GM23338 (cell line): ENCODE results near the gene ZNF282. TPM values are rescaled to one million over a fixed set of nuclear protein-coding genes. Genes with fewer than 3 reads are reported as not detected.
"Not testable (repeated sequence)": the region's sequence is repeated elsewhere in the genome, so short reads cannot be mapped to it uniquely, and the experiment has no call there.

Experiments
- ATAC-seq: fragments of 200-7000 bp; cut with Tn5 transposase; 3 replicates; pipeline ENCODE4 v1.9.1; 2020
- DNase-seq: peaks from one replicate; pipeline ENCODE4 v3.0.0-alpha.2; 2015; ENCODE audit warnings: low spot score
- H2AFZ ChIP-seq: fragments of 200-600 bp; sonication (generic); 2 replicates; pipeline ENCODE4 v1.8.0; 2016; ENCODE audit warnings: antibody characterized with exemption, mild to moderate bottlenecking, moderate library complexity
- H3F3A ChIP-seq: fragments of 200-600 bp; sonication (generic); replicated peaks from 2 replicates; pipeline ENCODE4 v1.8.0; 2017; ENCODE audit warnings: antibody characterized with exemption, mixed run types, low read depth
- H3K27ac ChIP-seq: fragments of 200-600 bp; sonication (generic); 2 replicates; pipeline ENCODE4 v1.6.1; 2016; ENCODE audit warnings: low read depth
- H3K27me3 ChIP-seq: fragments of 200-600 bp; sonication (generic); 2 replicates; pipeline ENCODE4 v1.8.0; 2016; ENCODE audit warnings: mild to moderate bottlenecking, mixed run types, moderate library complexity; ENCODE audit not compliant: insufficient read depth
- H3K36me3 ChIP-seq: fragments of 200-600 bp; sonication (generic); 2 replicates; pipeline ENCODE4 v1.8.0; 2016; ENCODE audit warnings: mild to moderate bottlenecking; ENCODE audit not compliant: insufficient read depth
- H3K4me1 ChIP-seq: fragments of 200-600 bp; sonication (generic); 2 replicates; pipeline ENCODE4 v1.8.0; 2016; ENCODE audit warnings: mild to moderate bottlenecking, moderate library complexity; ENCODE audit not compliant: insufficient read depth
- H3K4me2 ChIP-seq: fragments of 200-600 bp; sonication (generic); 2 replicates; pipeline ENCODE4 v1.7.1; 2017; ENCODE audit warnings: mixed run types
- H3K4me3 ChIP-seq: fragments of 200-600 bp; sonication (generic); 2 replicates; pipeline ENCODE4 v1.6.1; 2016; ENCODE audit warnings: mixed run types
- H3K79me2 ChIP-seq: fragments of 200-600 bp; sonication (generic); replicated peaks from 2 replicates; pipeline ENCODE4 v1.8.0; 2017; ENCODE audit warnings: mild to moderate bottlenecking; ENCODE audit not compliant: insufficient read depth
- H3K9me2 ChIP-seq: fragments of 200-600 bp; sonication (generic); 2 replicates; pipeline ENCODE4 v1.8.0; 2017; ENCODE audit not compliant: insufficient read depth
- H4K20me1 ChIP-seq: fragments of 200-600 bp; sonication (generic); replicated peaks from 2 replicates; pipeline ENCODE4 v1.8.0; 2017; ENCODE audit warnings: mild to moderate bottlenecking; ENCODE audit not compliant: insufficient read depth
- H3K27ac Mint-ChIP-seq: 2 replicates; pipeline ENCODE4 v1.8.0; 2020; ENCODE audit warnings: inconsistent platforms, mild to moderate bottlenecking, moderate library complexity, mixed read lengths
- H3K27me3 Mint-ChIP-seq: 3 replicates; pipeline ENCODE4 v1.8.0; 2022; ENCODE audit warnings: low read depth, mild to moderate bottlenecking, moderate library complexity, mixed read lengths, inconsistent platforms; ENCODE audit not compliant: insufficient read depth, poor library complexity
- H3K36me3 Mint-ChIP-seq: 3 replicates; pipeline ENCODE4 v1.8.0; 2021; ENCODE audit warnings: low read depth, mild to moderate bottlenecking, inconsistent platforms, moderate library complexity, mixed read lengths
- H3K4me1 Mint-ChIP-seq: 3 replicates; pipeline ENCODE4 v1.8.0; 2020; ENCODE audit warnings: mild to moderate bottlenecking, inconsistent platforms, mixed read lengths
- H3K4me3 Mint-ChIP-seq: 3 replicates; pipeline ENCODE4 v1.8.0; 2021; ENCODE audit warnings: moderate library complexity, mild to moderate bottlenecking, inconsistent platforms, mixed read lengths
- H3K9me3 Mint-ChIP-seq: 3 replicates; pipeline ENCODE4 v1.8.0; 2020; ENCODE audit warnings: moderate library complexity, mild to moderate bottlenecking, inconsistent platforms, mixed read lengths
- CREB1 ChIP-seq: fragments of 250-450 bp; sonication (Bioruptor Pico); IDR thresholded peaks from 2 replicates; pipeline ENCODE4 v1.5.0; 2020; ENCODE audit warnings: low read depth, mild to moderate bottlenecking, moderate library complexity
- CTCF ChIP-seq, 2 experiments: fragments of 200-600 bp in 1 of 2; sonication (generic) in 1 of 2; conservative IDR thresholded peaks; 2 replicates each; pipeline versions ENCODE4 v1.5.1 to v1.6.1; 2016 to 2017; ENCODE audit warnings: antibody characterized with exemption in 2 of 2, low read depth in 2 of 2, mild to moderate bottlenecking in 2 of 2, moderate library complexity in 1 of 2
- NANOG ChIP-seq: IDR thresholded peaks from 2 replicates; pipeline ENCODE4 v1.6.1; 2016; ENCODE audit warnings: antibody characterized with exemption, borderline replicate concordance
- STAT1 ChIP-seq: IDR thresholded peaks from one replicate; pipeline ENCODE4 v1.6.1; 2016; ENCODE audit warnings: antibody characterized with exemption; ENCODE audit not compliant: unreplicated experiment
- ZNF331 ChIP-seq: fragments of 250-450 bp; sonication (Bioruptor Pico); IDR thresholded peaks from 2 replicates; pipeline ENCODE4 v1.5.0; 2020; ENCODE audit warnings: low read depth, mild to moderate bottlenecking, moderate library complexity
- ZNF462 ChIP-seq: fragments of 250-450 bp; sonication (Bioruptor Pico); IDR thresholded peaks from 2 replicates; pipeline ENCODE4 v1.5.0; 2020; ENCODE audit warnings: mild to moderate bottlenecking, moderate library complexity
- polyA plus RNA-seq: library from polyadenylated mRNA; unstranded; fragments of >200 nt; fragmentation: Nextera tagmentation; extraction: Ambion mirVana; gene quantifications from 2 replicates; pipeline ENCODE4 v1.2.1, GENCODE V29; 2016
- total RNA-seq: library from RNA; depleted of rRNA; stranded (reverse); fragments of >200 nt; shearing (Covaris generic); gene quantifications from 2 replicates; pipeline ENCODE4 v1.2.3, GENCODE V29; 2014

The ZNF282 gene
- total and polyA plus RNA-seq, 2 experiments from 2014 or later, result 7.2 to 36.3 TPM

- TF ChIP-seq ZNF462 (CRISPR knock-in tag), result no peak
- TF ChIP-seq NANOG, result no peak
- no peak for TF ChIP-seq ZNF331
- TF ChIP-seq CREB1, result no peak
Observed at GRCh38 chr7:149229526-149229925, 34.2 kb downstream of the ZNF282 start (continued).

GRCh38 chr7:149232362-149232761 is 37.0 kb downstream of the ZNF282 start:
- ATAC-seq (no peak), DNase-seq (no peak)
- no peaks in the 10 kb centered on the region for H3K9me2 ChIP-seq
- peaks cover 6% of the 10 kb centered on the region for H3K27me3 Mint-ChIP-seq
- H3K27me3 ChIP-seq, result peaks cover 4% of the 10 kb centered on the region; the same call in 1 of the 2 replicates
- no peak overlapping the region for H2AFZ ChIP-seq
- no peak overlapping the region for H3K27ac Mint-ChIP-seq
- no peaks in the 10 kb centered on the region for H3K9me3 Mint-ChIP-seq
- no peak overlapping the region for H3K27ac ChIP-seq
- no peaks in the 10 kb centered on the region for H3K4me1 ChIP-seq
- H3K4me3 ChIP-seq, result no peak overlapping the region
- H3K4me1 Mint-ChIP-seq, result peaks cover 3% of the 10 kb centered on the region; the same call in 1 of the 3 replicates
- H3K36me3 ChIP-seq, result no peaks in the 10 kb centered on the region
- no peak overlapping the region for H3K4me3 Mint-ChIP-seq
- H3K79me2 ChIP-seq, result no peaks in the 10 kb centered on the region
- TF ChIP-seq CTCF (conservative IDR thresholded peaks at IDR 0.05; ENCODE audit: low read depth in 2 of 2) (no peak), STAT1 (no peak), NANOG (no peak)
- H4K20me1 ChIP-seq, result no peaks in the 10 kb centered on the region
- H3F3A ChIP-seq, result no peaks in the 10 kb centered on the region
- no peak overlapping the region for H3K4me2 ChIP-seq
- H3K36me3 Mint-ChIP-seq, result no peaks in the 10 kb centered on the region

- not testable (repeated sequence) for H2AFZ ChIP-seq, H4K20me1 ChIP-seq, H3K36me3 Mint-ChIP-seq, H3K4me3 ChIP-seq, H3K27ac ChIP-seq, H3K4me2 ChIP-seq, H3K27me3 Mint-ChIP-seq, H3K27me3 ChIP-seq, DNase-seq, H3K9me3 Mint-ChIP-seq, H3K4me1 Mint-ChIP-seq, H3K79me2 ChIP-seq, H3K27ac Mint-ChIP-seq, H3F3A ChIP-seq, H3K9me2 ChIP-seq, H3K4me3 Mint-ChIP-seq, H3K4me1 ChIP-seq, H3K36me3 ChIP-seq, ATAC-seq
Observed at GRCh38 chr7:149233655-149234204, 38.4 kb downstream of the ZNF282 start.
